Kidney (tissue), 14 donors: ENCODE data around the gene LRPAP1. TPM values are rescaled to one million over a fixed set of nuclear protein-coding genes. Genes with fewer than 3 reads are reported as not detected.

Experiments
- DNase-seq, 5 donors: peaks; one replicate each; pipeline ENCODE4 v3.0.0-alpha.2; 2013 to 2020
- FAIRE-seq: peaks from 2 replicates; lab custom pipeline; 2012; peaks lifted over from hg19 to GRCh38; lab: Jason Lieb, UNC
- H3K27ac ChIP-seq, 2 donors: one replicate each; pipeline ENCODE4 v1.7.0; 2013; ENCODE audit warnings: low read depth in 2 of 2, low read length in 2 of 2, inconsistent platforms in 1 of 2
- H3K27me3 ChIP-seq: one replicate; pipeline ENCODE4 v1.7.1; 2013; ENCODE audit warnings: low read length, inconsistent platforms; ENCODE audit not compliant: control insufficient read depth, insufficient read depth
- H3K36me3 ChIP-seq, 3 donors: one replicate each; pipeline versions ENCODE4 v1.7.0 to v1.7.1; 2013; ENCODE audit warnings: low read length in 3 of 3, control low read depth in 1 of 3, inconsistent platforms in 1 of 3; ENCODE audit not compliant: insufficient read depth in 3 of 3, control insufficient read depth in 2 of 3
- H3K4me1 ChIP-seq, 3 donors: one replicate each; pipeline versions ENCODE4 v1.7.0 to v1.7.1; 2013; ENCODE audit warnings: low read length in 3 of 3, inconsistent platforms in 1 of 3, low read depth in 1 of 3; ENCODE audit not compliant: control insufficient read depth in 2 of 3, insufficient read depth in 2 of 3
- H3K4me3 ChIP-seq, 3 donors: one replicate each; pipeline versions ENCODE4 v1.7.0 to v1.8.1; 2013; ENCODE audit warnings: low read length in 3 of 3, control low read depth in 1 of 3, inconsistent platforms in 1 of 3
- H3K9ac ChIP-seq, 3 donors: one replicate each; pipeline versions ENCODE4 v1.7.0 to v1.7.1; 2013; ENCODE audit warnings: low read length in 3 of 3, control low read depth in 1 of 3, inconsistent platforms in 1 of 3
- H3K9me3 ChIP-seq, 3 donors: one replicate each; pipeline versions ENCODE4 v1.7.0 to v1.7.1; 2013; ENCODE audit warnings: low read length in 3 of 3, control low read depth in 1 of 3, inconsistent platforms in 1 of 3; ENCODE audit not compliant: control insufficient read depth in 2 of 3, insufficient read depth in 1 of 3
- intact Hi-C: fragments of 100-400 bp; cut with DNase I; formaldehyde crosslinking; loops from one replicate; pipeline ENCODE4 v1.11.1; 2022
- polyA plus RNA-seq: library from polyadenylated mRNA; stranded (reverse); fragments of 350-450 nt; fragmentation: Illumina TruSeq; extraction: RNeasy Lipid Tissue Mini Kit (QIAGEN cat#74804); gene quantifications from one replicate; pipeline ENCODE4 v1.2.3, GENCODE V29; 2014; ENCODE audit warnings: low read depth, low replicate concordance; ENCODE audit not compliant: insufficient read depth
- total RNA-seq: library from RNA; stranded (reverse); fragmentation: NEBNext Ultra II Directional; extraction: Animal tissue kit (Norgen Biotek cat#: 25700); gene quantifications from one replicate; pipeline ENCODE4 v1.2.1, GENCODE V29; 2021
- TF ChIP-seq, protein P1 (sequence below): IDR thresholded peaks from 3 replicates; pipeline ENCODE4 v1.5.1; 2012; ENCODE audit warnings: mild to moderate bottlenecking, moderate library complexity, borderline replicate concordance; ENCODE audit not compliant: insufficient read depth; ENCODE audit errors: extremely low read depth
- donor health status: control.
- donor health status: control.
- donor health status: control.
- donor health status: control.
- donor health status: control.
- donor health status: DM: yes; HTN: yes; CAD: no.
- donor health status: Normal renal cell carcinoma (clear cell type).

The LRPAP1 gene
- total and polyA plus RNA-seq, 2 donors from 2014 or later = 204 to 373 TPM

DNA sequence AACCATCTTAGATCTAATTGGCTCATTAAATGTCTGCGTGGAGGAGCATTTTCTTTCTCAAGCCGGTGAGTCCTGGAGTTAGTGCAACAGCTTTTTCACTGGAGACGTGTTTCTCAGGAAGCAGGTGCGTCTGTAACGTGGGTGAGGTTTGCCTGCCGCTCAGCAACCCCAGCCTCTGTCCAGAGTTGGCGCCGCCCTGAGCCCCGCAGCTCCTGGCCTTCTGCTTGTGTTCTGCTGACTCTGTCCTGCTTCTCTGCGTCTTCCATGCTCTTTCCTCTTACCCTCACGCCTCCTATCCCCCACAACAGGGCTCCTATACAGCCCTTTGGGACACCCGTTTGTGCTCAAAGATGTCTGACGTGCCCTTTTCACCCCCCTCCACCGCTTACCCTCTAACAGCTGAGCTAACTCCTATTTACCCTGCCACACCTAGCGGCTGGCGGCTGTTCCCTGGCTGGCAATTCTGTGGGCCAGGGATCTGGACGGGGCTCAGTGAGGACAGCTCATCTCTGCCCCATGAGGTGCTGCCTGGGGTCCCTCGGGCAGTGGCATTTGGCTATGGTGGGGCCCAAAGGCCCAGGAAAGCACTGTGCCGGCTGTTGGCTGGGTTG is 50.3 kb downstream of the LRPAP1 start:
- Histone ChIP-seq H3K4me3 (no peak overlapping the region), H3K27ac (no peak overlapping the region), H3K27me3 (no peaks in the 10 kb centered on the region), H3K9ac (no peak overlapping the region), H3K9me3 (no peaks in the 10 kb centered on the region), H3K4me1 (peaks cover 0 to 12% (median 0%) of the 10 kb centered on the region in 3 donors), H3K36me3 (no peaks in the 10 kb centered on the region)
- intact Hi-C loops = no loop called here
- no peak for FAIRE-seq
- DNase-seq = no peak
- TF ChIP-seq, protein P1, sequence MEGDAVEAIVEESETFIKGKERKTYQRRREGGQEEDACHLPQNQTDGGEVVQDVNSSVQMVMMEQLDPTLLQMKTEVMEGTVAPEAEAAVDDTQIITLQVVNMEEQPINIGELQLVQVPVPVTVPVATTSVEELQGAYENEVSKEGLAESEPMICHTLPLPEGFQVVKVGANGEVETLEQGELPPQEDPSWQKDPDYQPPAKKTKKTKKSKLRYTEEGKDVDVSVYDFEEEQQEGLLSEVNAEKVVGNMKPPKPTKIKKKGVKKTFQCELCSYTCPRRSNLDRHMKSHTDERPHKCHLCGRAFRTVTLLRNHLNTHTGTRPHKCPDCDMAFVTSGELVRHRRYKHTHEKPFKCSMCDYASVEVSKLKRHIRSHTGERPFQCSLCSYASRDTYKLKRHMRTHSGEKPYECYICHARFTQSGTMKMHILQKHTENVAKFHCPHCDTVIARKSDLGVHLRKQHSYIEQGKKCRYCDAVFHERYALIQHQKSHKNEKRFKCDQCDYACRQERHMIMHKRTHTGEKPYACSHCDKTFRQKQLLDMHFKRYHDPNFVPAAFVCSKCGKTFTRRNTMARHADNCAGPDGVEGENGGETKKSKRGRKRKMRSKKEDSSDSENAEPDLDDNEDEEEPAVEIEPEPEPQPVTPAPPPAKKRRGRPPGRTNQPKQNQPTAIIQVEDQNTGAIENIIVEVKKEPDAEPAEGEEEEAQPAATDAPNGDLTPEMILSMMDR = no peak

DNA sequence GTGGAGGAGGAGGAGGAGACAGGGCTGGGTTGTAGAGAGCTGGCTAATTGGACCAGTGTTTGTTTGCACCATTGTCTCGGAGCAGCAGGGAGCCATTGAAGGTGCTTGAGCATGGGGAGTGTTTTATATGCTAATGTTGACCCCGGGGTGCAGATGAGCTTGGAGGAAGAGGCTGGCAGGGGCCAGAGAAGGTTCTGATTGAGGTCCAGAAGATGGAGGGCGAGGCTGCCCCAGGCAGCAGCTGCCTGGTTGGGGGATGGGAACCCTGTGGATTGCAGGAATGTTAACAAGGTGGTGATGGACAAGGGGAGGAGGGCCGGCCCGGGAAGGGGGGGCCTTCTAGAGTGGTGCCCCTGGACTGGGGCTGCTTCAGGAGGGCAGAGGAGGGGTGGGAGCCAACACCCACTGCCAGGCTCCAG is 51.1 kb downstream of the LRPAP1 start:
- Histone ChIP-seq H3K9me3 (no peaks in the 10 kb centered on the region), H3K27ac (no peak overlapping the region), H3K4me3 (no peak overlapping the region), H3K4me1 (peaks cover 0 to 12% (median 0%) of the 10 kb centered on the region in 3 donors), H3K36me3 (no peaks in the 10 kb centered on the region), H3K9ac (no peak overlapping the region), H3K27me3 (no peaks in the 10 kb centered on the region)
- DNase-seq (no peak), FAIRE-seq (no peak)
- TF ChIP-seq, protein P1 = no peak
- intact Hi-C loops = no loop called here

DNA sequence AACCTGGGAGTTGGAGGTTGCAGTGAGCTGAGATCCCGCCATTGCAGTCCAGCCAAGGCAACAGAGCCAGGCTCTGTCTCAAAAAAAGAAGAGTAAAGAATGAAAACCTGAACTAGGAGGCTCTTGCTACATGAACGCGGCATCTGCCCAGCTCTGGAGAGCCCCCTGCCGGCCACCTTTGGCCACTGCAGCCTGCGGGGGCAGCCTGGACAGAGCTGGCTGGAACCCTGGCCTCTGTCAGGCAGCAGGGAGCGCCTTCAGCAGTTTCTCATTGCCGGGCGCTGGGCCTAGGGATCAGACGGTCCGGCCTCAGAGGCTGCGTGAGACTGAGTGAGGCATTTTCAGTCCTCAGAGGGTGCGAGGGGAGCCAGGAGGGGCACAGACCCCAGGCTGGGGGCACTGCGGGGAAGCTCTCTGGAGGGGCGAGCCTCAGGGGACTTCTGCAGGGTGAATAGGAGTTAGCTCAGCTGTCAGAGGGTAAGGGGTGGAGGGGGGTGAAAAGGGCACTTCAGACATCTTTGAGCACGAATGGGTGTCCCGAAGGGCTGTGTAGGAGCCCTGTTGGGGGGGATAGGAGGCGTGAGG is 51.6 kb downstream of the LRPAP1 start:
- TF ChIP-seq, protein P1 = peak; percentile 97
- Histone ChIP-seq H3K9ac (no peak overlapping the region), H3K4me1 (peaks cover 0 to 12% (median 0%) of the 10 kb centered on the region in 3 donors), H3K4me3 (no peak overlapping the region), H3K27me3 (no peaks in the 10 kb centered on the region), H3K36me3 (no peaks in the 10 kb centered on the region), H3K9me3 (no peaks in the 10 kb centered on the region), H3K27ac (no peak overlapping the region)
- peak; percentile 90 to 94 (median 92) for DNase-seq
- intact Hi-C loops = no loop called here
- FAIRE-seq = no peak
